GM18508 (cell line): ENCODE results near the gene GSTT2B.
"Not testable (repeated sequence)": the region's sequence is repeated elsewhere in the genome, so short reads cannot be mapped to it uniquely, and the experiment has no call there.

Experiments
- ATAC-seq: cut with Tn5 transposase; IDR thresholded peaks from one replicate; pipeline ENCODE4 v1.9.1; 2021; ENCODE audit warnings: moderate number of reproducible peaks; ENCODE audit not compliant: insufficient read depth, unreplicated experiment

The GSTT2B gene

GRCh38 chr22:23908587-23909205, 52.3 kb downstream of the GSTT2B start:
- no peak for ATAC-seq

- not testable (repeated sequence) for ATAC-seq
Measured at GRCh38 chr22:23907423-23907822, 53.6 kb downstream of the GSTT2B start.
